ENCODE results near the gene TMEM109. TPM values are rescaled to one million over a fixed set of nuclear protein-coding genes. Genes with fewer than 3 reads are reported as not detected.

The TMEM109 gene
- total RNA-seq, 1 experiment from 2014 or later = 78.1 TPM

DNA sequence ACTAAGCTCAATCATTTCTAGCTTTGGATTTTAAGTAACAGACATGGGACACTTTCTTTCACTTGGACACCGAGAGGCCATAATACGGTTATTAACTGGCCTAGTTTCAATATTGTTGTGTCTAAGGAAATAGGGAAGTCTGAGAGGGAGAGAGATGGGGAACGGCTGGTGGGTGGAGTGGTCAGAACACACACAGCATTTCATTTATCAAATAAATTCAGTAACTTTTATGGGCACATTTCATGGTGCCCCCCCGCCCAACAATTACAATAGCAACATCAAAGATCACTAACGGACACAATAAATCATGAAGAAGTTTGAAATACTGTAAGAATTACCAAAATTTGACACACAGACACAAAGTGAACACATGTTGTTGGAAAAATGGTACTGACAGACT, 18.3 kb upstream of the TMEM109 start:
- TF ChIP-seq, protein P1, sequence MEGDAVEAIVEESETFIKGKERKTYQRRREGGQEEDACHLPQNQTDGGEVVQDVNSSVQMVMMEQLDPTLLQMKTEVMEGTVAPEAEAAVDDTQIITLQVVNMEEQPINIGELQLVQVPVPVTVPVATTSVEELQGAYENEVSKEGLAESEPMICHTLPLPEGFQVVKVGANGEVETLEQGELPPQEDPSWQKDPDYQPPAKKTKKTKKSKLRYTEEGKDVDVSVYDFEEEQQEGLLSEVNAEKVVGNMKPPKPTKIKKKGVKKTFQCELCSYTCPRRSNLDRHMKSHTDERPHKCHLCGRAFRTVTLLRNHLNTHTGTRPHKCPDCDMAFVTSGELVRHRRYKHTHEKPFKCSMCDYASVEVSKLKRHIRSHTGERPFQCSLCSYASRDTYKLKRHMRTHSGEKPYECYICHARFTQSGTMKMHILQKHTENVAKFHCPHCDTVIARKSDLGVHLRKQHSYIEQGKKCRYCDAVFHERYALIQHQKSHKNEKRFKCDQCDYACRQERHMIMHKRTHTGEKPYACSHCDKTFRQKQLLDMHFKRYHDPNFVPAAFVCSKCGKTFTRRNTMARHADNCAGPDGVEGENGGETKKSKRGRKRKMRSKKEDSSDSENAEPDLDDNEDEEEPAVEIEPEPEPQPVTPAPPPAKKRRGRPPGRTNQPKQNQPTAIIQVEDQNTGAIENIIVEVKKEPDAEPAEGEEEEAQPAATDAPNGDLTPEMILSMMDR (IDR thresholded peaks at IDR 0.05; ENCODE audit: unreplicated experiment) = no peak
- intact Hi-C loops (cut with micrococcal nuclease; ENCODE audit: unreplicated experiment) = no loop called here
- H3K4me1 Mint-ChIP-seq (ENCODE audit: low read depth, unreplicated experiment) = no peaks in the 10 kb centered on the region
- no peak for DNase-seq
- no peak overlapping the region for H3K4me3 Mint-ChIP-seq (ENCODE audit: low read depth, unreplicated experiment)
- CTCF ChIA-PET = no interaction called here
- no TSS peak for BruUV-seq (replicated peaks)
- no peaks in the 10 kb centered on the region for H3K9me3 Mint-ChIP-seq (ENCODE audit: low read depth, unreplicated experiment)
- H3K27ac Mint-ChIP-seq (ENCODE audit: unreplicated experiment) = no peak overlapping the region
- no peaks in the 10 kb centered on the region for H3K27me3 Mint-ChIP-seq (ENCODE audit: unreplicated experiment)
- H3K36me3 Mint-ChIP-seq (ENCODE audit: insufficient read depth, unreplicated experiment) = peaks cover 31% of the 10 kb centered on the region

DNA sequence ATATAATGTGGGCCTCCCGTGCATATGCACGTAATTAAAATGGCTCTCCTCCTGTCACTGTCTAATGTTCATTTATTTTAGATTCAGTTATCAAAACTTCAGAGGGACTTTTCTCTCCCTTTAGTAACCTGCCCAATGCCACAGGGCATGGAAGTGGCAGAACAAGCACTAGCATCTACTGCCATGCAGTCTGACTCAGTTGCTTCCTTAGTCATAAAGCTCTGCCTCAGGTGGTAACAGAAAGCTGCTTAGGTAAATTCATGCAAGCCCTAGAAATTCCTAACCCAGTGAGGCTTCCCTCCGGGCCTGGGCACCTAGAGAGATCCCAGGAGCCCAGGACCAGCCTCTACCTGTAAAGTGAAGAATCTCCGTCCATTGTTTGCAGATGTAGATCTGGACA, 16.5 kb upstream of the TMEM109 start:
- TF ChIP-seq, protein P1 (IDR thresholded peaks at IDR 0.05; ENCODE audit: unreplicated experiment) = no peak
- BruUV-seq (replicated peaks) = no TSS peak
- Mint-ChIP-seq H3K9me3 (ENCODE audit: low read depth, unreplicated experiment) (no peaks in the 10 kb centered on the region), H3K27me3 (ENCODE audit: unreplicated experiment) (no peaks in the 10 kb centered on the region), H3K36me3 (ENCODE audit: insufficient read depth, unreplicated experiment) (peaks cover 35% of the 10 kb centered on the region), H3K4me3 (ENCODE audit: low read depth, unreplicated experiment) (no peak overlapping the region), H3K27ac (ENCODE audit: unreplicated experiment) (no peak overlapping the region), H3K4me1 (ENCODE audit: low read depth, unreplicated experiment) (no peaks in the 10 kb centered on the region)
- CTCF ChIA-PET = no interaction called here
- intact Hi-C loops (cut with micrococcal nuclease; ENCODE audit: unreplicated experiment) = no loop called here
- no peak for DNase-seq

DNA sequence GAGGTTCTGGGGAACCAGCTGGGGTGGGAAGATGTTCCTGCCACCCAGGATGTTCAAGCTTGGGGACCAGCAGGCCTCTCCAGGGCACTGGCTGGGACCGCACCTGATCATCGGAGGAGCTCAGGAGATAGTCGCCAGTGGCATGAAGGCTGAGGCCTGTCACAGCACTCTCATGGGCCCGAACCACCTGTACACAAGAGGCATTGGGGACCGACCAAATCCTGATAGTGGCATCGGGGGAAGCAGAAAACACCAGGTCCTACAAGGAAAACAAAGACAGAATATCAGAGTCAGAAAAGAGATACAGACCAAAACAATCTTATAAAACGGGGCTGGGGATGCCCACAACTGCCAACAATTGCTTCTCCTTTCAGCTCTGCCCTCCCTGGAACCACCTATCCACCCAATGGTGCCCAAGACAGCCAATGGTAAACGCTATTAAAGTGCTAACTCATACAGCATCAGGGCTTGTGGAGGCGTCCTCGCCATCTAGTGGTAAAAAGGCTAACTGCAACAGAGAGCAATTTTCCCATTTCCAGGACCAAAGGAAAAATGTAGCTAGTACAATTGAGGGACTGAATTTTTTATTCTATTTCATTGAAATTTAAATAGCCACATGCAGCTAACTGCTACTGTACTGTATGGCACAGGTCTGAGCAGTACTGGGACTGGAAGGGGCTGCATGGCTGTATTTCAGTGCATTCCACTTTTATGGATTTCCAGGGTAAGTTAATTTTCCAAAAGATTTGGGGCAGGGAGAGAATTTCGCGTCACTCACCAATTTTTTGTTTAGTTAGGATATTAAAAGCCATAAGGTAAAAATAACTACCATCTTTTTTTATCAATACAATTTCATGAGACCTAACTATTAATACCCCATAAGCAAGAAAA, 14.7 kb upstream of the TMEM109 start:
- BruUV-seq (replicated peaks) = no TSS peak

DNA sequence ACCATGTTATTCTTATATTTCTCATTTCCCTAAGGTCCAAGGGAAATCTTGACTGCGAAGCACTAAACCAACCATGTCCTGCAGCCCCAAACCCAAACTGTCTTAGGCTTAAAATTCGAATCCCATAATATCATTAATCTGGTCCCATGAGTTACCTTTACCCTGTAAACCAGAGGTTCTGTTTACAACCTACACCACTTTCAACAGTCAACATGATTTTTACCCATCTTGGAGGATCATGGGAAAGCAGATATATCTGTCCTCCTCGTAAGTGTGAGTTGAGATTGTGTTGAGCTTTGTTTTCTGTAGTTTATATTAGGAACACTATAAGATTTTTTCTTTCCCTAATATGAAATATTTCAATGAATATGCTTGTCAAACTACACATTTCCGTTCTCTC, 14.0 kb upstream of the TMEM109 start:
- no peak overlapping the region for H3K27ac Mint-ChIP-seq (ENCODE audit: unreplicated experiment)

More for the DNA sequence above, 14.7 kb upstream of the TMEM109 start:
- Mint-ChIP-seq H3K4me1 (ENCODE audit: low read depth, unreplicated experiment) (peaks cover 9% of the 10 kb centered on the region), H3K9me3 (ENCODE audit: low read depth, unreplicated experiment) (no peaks in the 10 kb centered on the region), H3K27ac (ENCODE audit: unreplicated experiment) (no peak overlapping the region), H3K27me3 (ENCODE audit: unreplicated experiment) (no peaks in the 10 kb centered on the region), H3K4me3 (ENCODE audit: low read depth, unreplicated experiment) (no peak overlapping the region), H3K36me3 (ENCODE audit: insufficient read depth, unreplicated experiment) (peaks cover 35% of the 10 kb centered on the region)
- peak; percentile 58 for DNase-seq
- TF ChIP-seq, protein P1 (IDR thresholded peaks at IDR 0.05; ENCODE audit: unreplicated experiment) = peak; percentile 72
- CTCF ChIA-PET = interaction anchor here (0.6 to 1.4 kb wide), 10 partner anchors 8 to 123 kb away, joined by 3 to 14 read pairs (median 3); no protein-coding TSS in a partner anchor
- intact Hi-C loops (cut with micrococcal nuclease; ENCODE audit: unreplicated experiment) = loop anchor here (1.0 to 2.0 kb wide), 2 partner anchors 68 to 124 kb away; no protein-coding TSS in a partner anchor

More for the DNA sequence above, 14.0 kb upstream of the TMEM109 start:
- no peaks in the 10 kb centered on the region for H3K9me3 Mint-ChIP-seq (ENCODE audit: low read depth, unreplicated experiment)
- no peak overlapping the region for H3K4me3 Mint-ChIP-seq (ENCODE audit: low read depth, unreplicated experiment)
- CTCF ChIA-PET = interaction anchor here (0.6 to 1.4 kb wide), 10 partner anchors 8 to 124 kb away, joined by 3 to 14 read pairs (median 3); no protein-coding TSS in a partner anchor
- TF ChIP-seq, protein P1 (IDR thresholded peaks at IDR 0.05; ENCODE audit: unreplicated experiment) = no peak
- intact Hi-C loops (cut with micrococcal nuclease; ENCODE audit: unreplicated experiment) = loop anchor here (1.0 to 2.0 kb wide), 2 partner anchors 69 to 125 kb away; no protein-coding TSS in a partner anchor
- no peak for DNase-seq
- H3K4me1 Mint-ChIP-seq (ENCODE audit: low read depth, unreplicated experiment) = peaks cover 13% of the 10 kb centered on the region
- BruUV-seq (replicated peaks) = no TSS peak
- peaks cover 38% of the 10 kb centered on the region for H3K36me3 Mint-ChIP-seq (ENCODE audit: insufficient read depth, unreplicated experiment)
- H3K27me3 Mint-ChIP-seq (ENCODE audit: unreplicated experiment) = no peaks in the 10 kb centered on the region

All from Calu3 (cell line).